Mucosa of gallbladder (tissue), 1 donor: ENCODE data around the gene FMR1NB. TPM values are rescaled to one million over a fixed set of nuclear protein-coding genes. Genes with fewer than 3 reads are reported as not detected.

Source experiments
- DNase-seq: peaks from one replicate; pipeline ENCODE4 v3.0.0-alpha.2; 2020; ENCODE audit warnings: low spot score
- total RNA-seq: library from RNA; stranded (reverse); gene quantifications from one replicate; pipeline ENCODE4 v1.2.1, GENCODE V29; 2021
- donor health status: DM: no; HTN: no; CAD: no.

FMR1NB gene
- total RNA-seq, result not detected

- no peak for DNase-seq
These were observed at the start of gene FMR1NB for GRCh38 chrX:147981038-147981752. TSS of gene FMR1NB (plus strand) at chrX:147981337. CDS start at chrX:147981403, 66 bp downstream.

- no peak for DNase-seq
These were observed 47.3 kb upstream of the FMR1NB start for GRCh38 chrX:147933815-147934214.

GRCh38 chrX:147935156-147935758 is 45.9 kb upstream of the FMR1NB start:
- no peak for DNase-seq

- DNase-seq, result no peak
These were observed 35.9 kb upstream of the FMR1NB start for GRCh38 chrX:147945286-147945685.

GRCh38 chrX:147948531-147948930 is 32.6 kb upstream of the FMR1NB start:
- DNase-seq, result no peak

- no peak for DNase-seq
These were observed 30.8 kb upstream of the FMR1NB start for GRCh38 chrX:147950352-147950751.

GRCh38 chrX:147953976-147954375 is 27.2 kb upstream of the FMR1NB start:
- DNase-seq, result no peak

- DNase-seq, result no peak
These were observed 23.8 kb upstream of the FMR1NB start for GRCh38 chrX:147957291-147957690.

GRCh38 chrX:147958291-147958690 is 22.8 kb upstream of the FMR1NB start:
- no peak for DNase-seq

GRCh38 chrX:147960722-147961121 is 20.4 kb upstream of the FMR1NB start:
- DNase-seq, result no peak

- DNase-seq, result no peak
These were observed 18.7 kb upstream of the FMR1NB start for GRCh38 chrX:147962476-147962875.

DNA sequence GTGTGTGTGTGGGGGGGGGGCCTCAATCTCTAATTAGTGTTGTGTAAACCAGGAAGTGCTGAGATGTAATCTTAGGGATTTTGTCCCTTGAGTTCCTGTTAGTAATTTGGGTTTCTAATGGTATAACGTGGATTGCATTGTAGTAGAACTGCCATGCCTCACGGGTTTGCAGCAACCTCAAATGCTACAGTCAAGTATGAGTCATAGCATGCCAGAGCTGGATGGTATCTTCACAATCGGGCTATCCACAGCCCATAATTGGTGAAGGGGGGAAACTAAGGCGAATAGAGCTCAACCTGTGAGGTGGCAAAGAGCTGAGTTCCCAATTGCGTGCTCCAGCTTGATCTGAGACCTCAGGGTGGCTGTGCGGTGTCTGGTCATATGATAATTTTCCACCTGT is 2.2 kb upstream of the FMR1NB start:
- no peak for DNase-seq

DNA sequence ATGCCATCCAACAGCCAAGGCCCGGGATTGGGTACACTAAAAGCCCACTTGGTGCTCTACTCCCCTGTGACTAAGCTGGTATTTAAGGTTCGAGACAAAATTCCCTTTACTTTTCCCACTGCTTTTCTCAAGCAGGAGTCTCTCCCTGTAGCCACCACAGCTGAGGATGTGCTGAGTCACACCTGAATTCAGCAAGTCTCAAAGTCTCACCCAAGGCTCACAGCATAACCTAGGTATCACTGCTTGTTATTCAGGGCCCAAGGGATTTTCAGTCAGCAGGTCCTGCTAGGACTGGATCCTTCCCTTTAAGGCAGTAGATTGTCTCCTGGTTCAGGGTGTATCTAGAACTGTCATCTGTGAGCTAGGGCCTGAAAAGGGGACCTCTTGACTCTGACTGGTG is 39.2 kb downstream of the FMR1NB start:
- DNase-seq, result no peak

GRCh38 chrX:148024425-148025148 is 43.5 kb downstream of the FMR1NB start:
- no peak for DNase-seq

GRCh38 chrX:148035380-148035779 is 54.2 kb downstream of the FMR1NB start:
- DNase-seq, result no peak

DNA sequence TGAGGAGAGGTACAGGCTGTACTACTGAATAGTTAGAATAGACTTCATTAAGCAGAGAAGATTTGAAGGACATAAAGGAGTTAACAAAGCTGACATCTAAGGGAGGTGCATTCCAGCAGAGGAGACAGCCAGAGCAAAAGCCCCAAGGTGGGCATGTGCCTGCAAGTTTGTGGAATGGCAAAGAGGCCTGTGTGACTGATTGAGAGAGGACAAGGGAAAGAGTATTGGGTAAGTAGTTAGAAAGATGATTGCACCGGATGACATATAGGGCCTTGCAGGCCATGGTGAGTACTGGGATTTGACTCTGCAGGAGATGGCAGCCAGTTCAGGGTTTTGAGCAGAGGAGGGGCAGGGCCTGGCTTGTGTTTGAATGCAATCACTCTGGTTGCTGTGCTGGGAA is 55.9 kb downstream of the FMR1NB start:
- DNase-seq, result no peak

DNA sequence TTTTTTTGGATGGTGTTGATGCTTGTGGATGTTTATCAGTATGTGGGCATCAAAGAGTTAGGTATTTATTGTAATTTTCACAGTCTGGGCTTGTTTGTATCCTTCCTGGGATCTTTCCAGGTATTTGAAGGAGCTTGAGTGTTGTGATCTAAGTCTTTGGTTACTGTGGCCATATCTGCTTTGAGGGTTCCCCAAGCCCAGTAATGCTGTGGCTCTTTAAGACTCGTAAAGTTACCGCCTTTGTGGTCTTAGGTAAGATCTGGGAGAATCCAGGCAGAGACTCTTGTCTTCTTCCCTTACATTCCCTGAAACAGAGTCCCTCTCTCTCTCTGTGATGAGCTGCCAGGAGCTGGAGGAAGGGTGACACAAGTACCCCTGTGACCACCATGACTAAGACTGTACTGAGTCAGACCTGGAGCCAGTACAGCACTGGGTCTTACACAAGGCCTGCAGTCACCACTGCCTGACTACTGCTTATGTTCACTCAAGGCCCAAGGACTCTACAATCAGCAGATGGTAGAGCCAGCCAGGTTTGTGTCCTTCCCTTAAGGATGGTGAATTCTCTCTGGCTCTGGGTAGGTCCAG is 62.2 kb downstream of the FMR1NB start:
- DNase-seq, result no peak

- no peak for DNase-seq
These were observed 66.1 kb downstream of the FMR1NB start for GRCh38 chrX:148047200-148047599.

GRCh38 chrX:148049441-148049840 is 68.3 kb downstream of the FMR1NB start:
- DNase-seq, result no peak

- no peak for DNase-seq
These were observed 70.8 kb downstream of the FMR1NB start for GRCh38 chrX:148051973-148052372.

DNA sequence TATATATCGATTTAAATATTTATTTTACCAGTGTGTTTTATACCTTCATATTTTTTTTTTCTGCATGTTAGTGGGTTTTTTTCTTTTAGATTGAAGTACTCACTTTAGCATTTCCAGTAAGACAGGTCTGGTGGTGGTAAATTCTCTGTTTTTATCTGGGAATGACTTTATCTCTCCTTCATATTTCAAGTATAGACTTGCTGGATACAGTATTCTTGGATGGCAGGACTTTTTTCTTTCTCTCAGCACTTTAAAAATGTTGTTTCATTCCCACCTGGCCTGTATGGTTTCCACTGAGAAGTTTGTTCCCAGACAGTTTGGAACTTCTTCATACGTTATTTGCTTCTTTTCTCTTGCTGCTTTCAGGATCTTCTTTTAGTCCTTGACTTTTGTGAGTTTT is 86.1 kb downstream of the FMR1NB start:
- no peak for DNase-seq

GRCh38 chrX:148069759-148070503 is 88.8 kb downstream of the FMR1NB start:
- DNase-seq, result no peak
